H1 (cell line): Measurements from ENCODE around the gene FGFR2. TPM values are rescaled to one million over a fixed set of nuclear protein-coding genes. Genes with fewer than 3 reads are reported as not detected.

Source experiments
- CHD2 ChIP-seq: IDR thresholded peaks from 2 replicates; pipeline ENCODE4 v1.6.1; 2012; ENCODE audit warnings: low read length, improper control_type of control experiment
- EGR1 ChIP-seq: IDR thresholded peaks from 2 replicates; pipeline ENCODE4 v1.6.1; 2011; ENCODE audit warnings: low read depth, low read length, borderline replicate concordance
- GABPA ChIP-seq: IDR thresholded peaks from 2 replicates; pipeline ENCODE4 v1.6.1; 2011; ENCODE audit warnings: mild to moderate bottlenecking, low read length, moderate library complexity, borderline replicate concordance; ENCODE audit not compliant: insufficient read depth
- JUND ChIP-seq: IDR thresholded peaks from 2 replicates; pipeline ENCODE4 v1.6.1; 2011; ENCODE audit warnings: mild to moderate bottlenecking, improper control_type of control experiment, low read length
- KDM1A ChIP-seq: fragments of 200-600, 300-600 bp; sonication (generic); IDR thresholded peaks from 2 replicates; pipeline ENCODE4 v1.7.1; 2016; ENCODE audit warnings: mild to moderate bottlenecking, low read length, borderline replicate concordance
- SP4 ChIP-seq: IDR thresholded peaks from 2 replicates; pipeline ENCODE4 v1.6.1; 2012; ENCODE audit warnings: low read length, inconsistent platforms
- TEAD4 ChIP-seq: IDR thresholded peaks from 2 replicates; pipeline ENCODE4 v1.6.1; 2012; ENCODE audit warnings: low read depth, low read length, inconsistent platforms, mixed read lengths
- YY1 ChIP-seq: IDR thresholded peaks from 2 replicates; pipeline ENCODE4 v1.6.1; 2011; ENCODE audit warnings: low read depth, mild to moderate bottlenecking, low read length
- polyA plus RNA-seq, 7 experiments: library from polyadenylated mRNA; depleted of rRNA in 3 of 7; stranded (reverse) in 5 of 7; unstranded in 2 of 7; fragments of >200 nt in 5 of 7; fragments of 200-250 nt in 2 of 7; gene quantifications; 1 replicate in 5 of 7; 2 replicates in 1 of 7; 4 replicates in 1 of 7; pipeline versions ENCODE4 v1.2.1 to v1.2.3, GENCODE V29; 2011 to 2013; ENCODE audit warnings: missing spikeins in 2 of 7, mixed read lengths in 2 of 7
- total RNA-seq: library from RNA; stranded (reverse); fragmentation: NEBNext Ultra II Directional; extraction: Animal tissue kit (Norgen Biotek cat#: 25700); gene quantifications from 2 replicates; pipeline ENCODE4 v1.2.1, GENCODE V29; 2021
- TF ChIP-seq, protein P1 (sequence below): fragments of 300-600 bp; sonication (generic); IDR thresholded peaks from 2 replicates; pipeline ENCODE4 v1.7.1; 2012; ENCODE audit warnings: low read length, moderate library complexity, mild to moderate bottlenecking, inconsistent platforms; ENCODE audit not compliant: insufficient replicate concordance
- TF ChIP-seq, protein P2 (sequence below): IDR thresholded peaks from 2 replicates; pipeline ENCODE4 v1.6.1; 2012; ENCODE audit warnings: inconsistent platforms
- TF ChIP-seq, protein P3 (sequence below): IDR thresholded peaks from 2 replicates; pipeline ENCODE4 v1.6.1; 2011; ENCODE audit warnings: low read depth, mild to moderate bottlenecking, low read length; ENCODE audit not compliant: insufficient read depth

FGFR2 gene
- total and polyA plus RNA-seq, 2 of the 8 experiments (the other 6 are each of a cell fraction or from before 2014, with no cell fraction given): 50.2 to 81.2 TPM

DNA sequence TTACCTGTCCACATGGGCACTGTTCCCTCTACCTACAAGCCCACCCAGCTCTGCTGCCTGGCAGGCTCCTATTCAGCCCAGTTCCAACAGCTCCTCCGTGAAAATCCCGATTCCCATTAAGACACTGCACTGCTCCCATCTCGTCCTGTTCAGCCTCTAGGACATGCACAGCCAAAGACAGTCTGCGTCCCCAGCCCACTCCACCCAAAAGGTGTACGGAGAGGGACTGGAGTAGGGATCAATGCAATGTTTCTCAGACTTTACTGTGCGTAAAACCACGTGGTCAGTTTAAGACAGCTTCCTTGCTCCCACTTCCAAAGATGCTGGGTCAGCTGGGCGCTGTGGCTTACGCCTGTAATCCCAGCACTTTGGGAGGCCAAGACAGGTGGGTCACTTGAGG lies 19.9 kb downstream of the FGFR2 start (continued):
- TF ChIP-seq, protein P1, sequence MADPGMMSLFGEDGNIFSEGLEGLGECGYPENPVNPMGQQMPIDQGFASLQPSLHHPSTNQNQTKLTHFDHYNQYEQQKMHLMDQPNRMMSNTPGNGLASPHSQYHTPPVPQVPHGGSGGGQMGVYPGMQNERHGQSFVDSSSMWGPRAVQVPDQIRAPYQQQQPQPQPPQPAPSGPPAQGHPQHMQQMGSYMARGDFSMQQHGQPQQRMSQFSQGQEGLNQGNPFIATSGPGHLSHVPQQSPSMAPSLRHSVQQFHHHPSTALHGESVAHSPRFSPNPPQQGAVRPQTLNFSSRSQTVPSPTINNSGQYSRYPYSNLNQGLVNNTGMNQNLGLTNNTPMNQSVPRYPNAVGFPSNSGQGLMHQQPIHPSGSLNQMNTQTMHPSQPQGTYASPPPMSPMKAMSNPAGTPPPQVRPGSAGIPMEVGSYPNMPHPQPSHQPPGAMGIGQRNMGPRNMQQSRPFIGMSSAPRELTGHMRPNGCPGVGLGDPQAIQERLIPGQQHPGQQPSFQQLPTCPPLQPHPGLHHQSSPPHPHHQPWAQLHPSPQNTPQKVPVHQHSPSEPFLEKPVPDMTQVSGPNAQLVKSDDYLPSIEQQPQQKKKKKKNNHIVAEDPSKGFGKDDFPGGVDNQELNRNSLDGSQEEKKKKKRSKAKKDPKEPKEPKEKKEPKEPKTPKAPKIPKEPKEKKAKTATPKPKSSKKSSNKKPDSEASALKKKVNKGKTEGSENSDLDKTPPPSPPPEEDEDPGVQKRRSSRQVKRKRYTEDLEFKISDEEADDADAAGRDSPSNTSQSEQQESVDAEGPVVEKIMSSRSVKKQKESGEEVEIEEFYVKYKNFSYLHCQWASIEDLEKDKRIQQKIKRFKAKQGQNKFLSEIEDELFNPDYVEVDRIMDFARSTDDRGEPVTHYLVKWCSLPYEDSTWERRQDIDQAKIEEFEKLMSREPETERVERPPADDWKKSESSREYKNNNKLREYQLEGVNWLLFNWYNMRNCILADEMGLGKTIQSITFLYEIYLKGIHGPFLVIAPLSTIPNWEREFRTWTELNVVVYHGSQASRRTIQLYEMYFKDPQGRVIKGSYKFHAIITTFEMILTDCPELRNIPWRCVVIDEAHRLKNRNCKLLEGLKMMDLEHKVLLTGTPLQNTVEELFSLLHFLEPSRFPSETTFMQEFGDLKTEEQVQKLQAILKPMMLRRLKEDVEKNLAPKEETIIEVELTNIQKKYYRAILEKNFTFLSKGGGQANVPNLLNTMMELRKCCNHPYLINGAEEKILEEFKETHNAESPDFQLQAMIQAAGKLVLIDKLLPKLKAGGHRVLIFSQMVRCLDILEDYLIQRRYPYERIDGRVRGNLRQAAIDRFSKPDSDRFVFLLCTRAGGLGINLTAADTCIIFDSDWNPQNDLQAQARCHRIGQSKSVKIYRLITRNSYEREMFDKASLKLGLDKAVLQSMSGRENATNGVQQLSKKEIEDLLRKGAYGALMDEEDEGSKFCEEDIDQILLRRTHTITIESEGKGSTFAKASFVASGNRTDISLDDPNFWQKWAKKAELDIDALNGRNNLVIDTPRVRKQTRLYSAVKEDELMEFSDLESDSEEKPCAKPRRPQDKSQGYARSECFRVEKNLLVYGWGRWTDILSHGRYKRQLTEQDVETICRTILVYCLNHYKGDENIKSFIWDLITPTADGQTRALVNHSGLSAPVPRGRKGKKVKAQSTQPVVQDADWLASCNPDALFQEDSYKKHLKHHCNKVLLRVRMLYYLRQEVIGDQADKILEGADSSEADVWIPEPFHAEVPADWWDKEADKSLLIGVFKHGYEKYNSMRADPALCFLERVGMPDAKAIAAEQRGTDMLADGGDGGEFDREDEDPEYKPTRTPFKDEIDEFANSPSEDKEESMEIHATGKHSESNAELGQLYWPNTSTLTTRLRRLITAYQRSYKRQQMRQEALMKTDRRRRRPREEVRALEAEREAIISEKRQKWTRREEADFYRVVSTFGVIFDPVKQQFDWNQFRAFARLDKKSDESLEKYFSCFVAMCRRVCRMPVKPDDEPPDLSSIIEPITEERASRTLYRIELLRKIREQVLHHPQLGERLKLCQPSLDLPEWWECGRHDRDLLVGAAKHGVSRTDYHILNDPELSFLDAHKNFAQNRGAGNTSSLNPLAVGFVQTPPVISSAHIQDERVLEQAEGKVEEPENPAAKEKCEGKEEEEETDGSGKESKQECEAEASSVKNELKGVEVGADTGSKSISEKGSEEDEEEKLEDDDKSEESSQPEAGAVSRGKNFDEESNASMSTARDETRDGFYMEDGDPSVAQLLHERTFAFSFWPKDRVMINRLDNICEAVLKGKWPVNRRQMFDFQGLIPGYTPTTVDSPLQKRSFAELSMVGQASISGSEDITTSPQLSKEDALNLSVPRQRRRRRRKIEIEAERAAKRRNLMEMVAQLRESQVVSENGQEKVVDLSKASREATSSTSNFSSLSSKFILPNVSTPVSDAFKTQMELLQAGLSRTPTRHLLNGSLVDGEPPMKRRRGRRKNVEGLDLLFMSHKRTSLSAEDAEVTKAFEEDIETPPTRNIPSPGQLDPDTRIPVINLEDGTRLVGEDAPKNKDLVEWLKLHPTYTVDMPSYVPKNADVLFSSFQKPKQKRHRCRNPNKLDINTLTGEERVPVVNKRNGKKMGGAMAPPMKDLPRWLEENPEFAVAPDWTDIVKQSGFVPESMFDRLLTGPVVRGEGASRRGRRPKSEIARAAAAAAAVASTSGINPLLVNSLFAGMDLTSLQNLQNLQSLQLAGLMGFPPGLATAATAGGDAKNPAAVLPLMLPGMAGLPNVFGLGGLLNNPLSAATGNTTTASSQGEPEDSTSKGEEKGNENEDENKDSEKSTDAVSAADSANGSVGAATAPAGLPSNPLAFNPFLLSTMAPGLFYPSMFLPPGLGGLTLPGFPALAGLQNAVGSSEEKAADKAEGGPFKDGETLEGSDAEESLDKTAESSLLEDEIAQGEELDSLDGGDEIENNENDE: no peak
- TF ChIP-seq, protein P2, sequence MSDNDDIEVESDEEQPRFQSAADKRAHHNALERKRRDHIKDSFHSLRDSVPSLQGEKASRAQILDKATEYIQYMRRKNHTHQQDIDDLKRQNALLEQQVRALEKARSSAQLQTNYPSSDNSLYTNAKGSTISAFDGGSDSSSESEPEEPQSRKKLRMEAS: no peak
- TF ChIP-seq SP4 (no peak), CHD2 (no peak), TEAD4 (no peak), GABPA (no peak), EGR1 (no peak), JUND (no peak), KDM1A (no peak), YY1 (no peak)
- TF ChIP-seq, protein P3, sequence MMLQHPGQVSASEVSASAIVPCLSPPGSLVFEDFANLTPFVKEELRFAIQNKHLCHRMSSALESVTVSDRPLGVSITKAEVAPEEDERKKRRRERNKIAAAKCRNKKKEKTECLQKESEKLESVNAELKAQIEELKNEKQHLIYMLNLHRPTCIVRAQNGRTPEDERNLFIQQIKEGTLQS: no peak
